ENCODE results near the gene FUT2.

FUT2 gene

DNA sequence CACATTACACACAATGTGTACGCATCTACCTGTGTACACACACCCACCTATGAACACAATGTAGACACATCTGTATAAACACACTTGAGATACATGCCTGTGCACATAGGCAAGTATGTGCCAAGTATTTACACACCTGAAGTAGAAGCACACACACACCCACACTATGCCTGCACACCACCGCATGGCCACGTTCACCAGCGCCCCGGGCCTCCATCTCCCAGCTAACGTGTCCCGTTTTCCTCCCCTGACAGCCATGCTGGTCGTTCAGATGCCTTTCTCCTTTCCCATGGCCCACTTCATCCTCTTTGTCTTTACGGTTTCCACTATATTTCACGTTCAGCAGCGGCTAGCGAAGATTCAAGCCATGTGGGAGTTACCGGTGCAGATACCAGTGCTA, 6.9 kb downstream of the FUT2 start:
- TF ChIP-seq CTCF (IDR thresholded peaks at IDR 0.05): no peak

GRCh38 chr19:48703316-48703715, 7.5 kb downstream of the FUT2 start:
- TF ChIP-seq CTCF (IDR thresholded peaks at IDR 0.05): no peak

GRCh38 chr19:48705431-48705830, 9.7 kb downstream of the FUT2 start:
- TF ChIP-seq CTCF (IDR thresholded peaks at IDR 0.05): no peak

DNA sequence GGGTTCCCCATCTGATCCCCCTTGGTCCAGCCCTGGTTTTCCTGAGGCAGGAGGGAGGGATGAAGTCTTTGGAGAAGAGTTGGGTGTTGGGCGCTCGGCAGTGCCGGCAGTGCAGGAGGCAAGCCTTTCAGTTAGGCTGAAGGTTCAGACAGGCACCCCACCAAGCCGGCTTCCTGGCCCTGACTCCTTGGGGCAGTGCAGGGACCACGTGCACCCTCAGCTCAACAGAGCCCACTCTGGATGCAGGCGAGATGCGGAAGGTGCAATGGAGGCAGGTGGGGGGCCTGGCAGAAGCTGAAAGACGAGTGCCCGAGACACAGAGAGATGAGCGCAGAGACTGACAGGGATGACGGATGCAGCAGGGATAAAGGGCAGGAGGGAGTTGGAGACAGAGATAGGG, 12.7 kb downstream of the FUT2 start:
- no peak for TF ChIP-seq CTCF (IDR thresholded peaks at IDR 0.05)

DNA sequence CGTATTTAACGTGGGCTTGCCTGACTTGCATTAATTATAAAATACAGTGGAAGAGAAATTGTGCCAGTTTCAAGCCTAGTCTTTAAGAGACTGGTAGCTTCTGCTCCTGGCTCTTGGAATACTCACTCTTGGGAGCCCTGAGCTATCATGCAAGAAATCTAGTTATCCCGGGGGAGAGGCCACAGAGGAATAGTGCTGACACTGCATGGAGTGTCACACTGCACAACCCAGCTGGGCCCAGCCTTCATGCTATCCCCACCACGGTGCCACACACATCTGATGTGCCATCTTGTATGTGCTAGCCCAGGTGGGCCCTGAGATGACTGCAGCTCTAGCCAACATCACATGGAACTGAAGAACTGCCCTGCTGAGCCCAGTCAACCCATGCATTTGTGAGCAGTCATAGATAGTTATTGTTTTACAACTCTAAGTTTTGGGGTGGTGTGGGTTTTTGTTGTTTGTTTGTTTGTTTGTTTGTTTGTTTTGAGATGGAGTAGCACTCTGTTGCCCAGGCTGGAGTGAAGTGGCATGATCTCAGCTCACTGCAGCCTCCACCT, 15.4 kb downstream of the FUT2 start:
- no peak for TF ChIP-seq CTCF (IDR thresholded peaks at IDR 0.05)

DNA sequence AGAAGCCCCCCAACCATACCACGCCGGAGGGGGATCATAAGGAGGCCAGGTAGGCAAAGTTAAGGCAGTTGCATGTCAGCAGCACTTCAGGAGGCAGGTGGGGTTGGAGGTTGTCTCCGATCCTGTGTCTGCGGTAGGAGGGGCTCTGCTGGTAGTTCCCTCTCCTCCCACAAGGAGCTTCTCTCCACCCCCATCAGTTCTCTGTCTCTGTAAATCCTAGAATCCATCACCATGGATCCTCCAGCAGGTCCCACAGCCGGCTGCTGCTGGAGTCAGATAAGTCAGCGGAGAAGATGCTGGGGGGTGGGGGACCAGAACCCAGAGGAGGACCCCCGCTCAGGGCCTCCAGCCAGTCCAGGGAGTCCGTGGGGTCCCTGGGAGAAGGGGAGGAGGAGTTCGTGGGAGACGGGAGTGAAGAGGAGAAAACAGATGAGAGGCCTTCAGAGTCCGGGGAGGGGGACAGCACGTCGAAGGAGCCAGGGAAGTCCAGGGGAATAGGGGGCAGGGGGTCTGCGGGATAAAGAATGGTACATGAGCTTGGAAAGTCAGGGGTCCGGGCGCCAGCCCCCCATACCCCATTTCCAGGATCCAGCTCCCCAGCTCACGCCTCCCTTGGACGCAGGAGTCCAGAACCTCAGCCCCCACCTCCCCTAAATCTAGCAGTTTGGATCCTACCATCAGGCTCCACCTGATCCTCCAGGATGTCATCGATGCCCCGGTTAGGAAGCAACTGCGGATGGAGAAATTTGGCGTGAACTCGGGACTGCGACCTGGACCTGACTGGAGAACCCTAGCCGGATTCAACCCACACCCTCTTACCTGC, 17.5 kb downstream of the FUT2 start:
- TF ChIP-seq CTCF (IDR thresholded peaks at IDR 0.05): no peak

GRCh38 chr19:48713864-48714755, 18.3 kb downstream of the FUT2 start:
- TF ChIP-seq CTCF (IDR thresholded peaks at IDR 0.05): no peak

All from LNCAP (cell line).